Peyer's patch (tissue), 4 donors: ENCODE results near the gene TMEM121B. TPM values are rescaled to one million over a fixed set of nuclear protein-coding genes. Genes with fewer than 3 reads are reported as not detected.

Experiments
- DNase-seq, 3 donors: peaks; one replicate each; pipeline ENCODE4 v3.0.0-alpha.2; 2017 to 2019
- H3K27ac ChIP-seq, 4 donors: fragments of 200-600 bp; sonication (generic); one replicate each; pipeline ENCODE4 v1.5.1; 2016 to 2019
- H3K27me3 ChIP-seq, 2 donors: fragments of 200-600 bp; sonication (generic); one replicate each; pipeline ENCODE4 v1.5.1; 2019
- H3K36me3 ChIP-seq, 3 donors: fragments of 200-600 bp; sonication (generic); one replicate each; pipeline ENCODE4 v1.5.1; 2016 to 2019
- H3K4me1 ChIP-seq, 4 donors: fragments of 200-600 bp; sonication (generic); one replicate each; pipeline ENCODE4 v1.5.1; 2016 to 2019
- H3K4me3 ChIP-seq, 4 donors: fragments of 200-600 bp; sonication (generic); 1 replicate in 3 of 4; 2 replicates in 1 of 4; pipeline ENCODE4 v1.5.1; 2016 to 2019; ENCODE audit warnings: mild to moderate bottlenecking in 1 of 4
- H3K9me3 ChIP-seq, 4 donors: fragments of 200-600 bp; sonication (generic); one replicate each; pipeline ENCODE4 v1.5.1; 2016 to 2019; ENCODE audit warnings: mild to moderate bottlenecking in 1 of 4
- CTCF ChIP-seq, 6 experiments: fragments of 450-650 bp in 4 of 6; fragments of 200-600 bp in 2 of 6; sonication (generic) in 1 of 6; IDR thresholded peaks; one replicate each; pipeline ENCODE4 v1.5.1; 2017 to 2019; ENCODE audit warnings: antibody characterized with exemption in 6 of 6, mild to moderate bottlenecking in 3 of 6, moderate library complexity in 1 of 6
- POLR2A ChIP-seq, 2 donors: fragments of 450-650 bp; IDR thresholded peaks; one replicate each; pipeline ENCODE4 v1.5.1; 2017; ENCODE audit warnings: antibody characterized with exemption in 2 of 2, mild to moderate bottlenecking in 2 of 2, moderate library complexity in 2 of 2
- total RNA-seq, 4 donors: library from RNA; depleted of rRNA; stranded (reverse); fragments of >200 nt; gene quantifications; one replicate each; pipeline ENCODE4 v1.1.0, GENCODE V29; 2016

The TMEM121B gene
- total RNA-seq, 4 donors from 2014 or later = 0.18 to 0.76 (median 0.40) TPM; not detected in 1

DNA sequence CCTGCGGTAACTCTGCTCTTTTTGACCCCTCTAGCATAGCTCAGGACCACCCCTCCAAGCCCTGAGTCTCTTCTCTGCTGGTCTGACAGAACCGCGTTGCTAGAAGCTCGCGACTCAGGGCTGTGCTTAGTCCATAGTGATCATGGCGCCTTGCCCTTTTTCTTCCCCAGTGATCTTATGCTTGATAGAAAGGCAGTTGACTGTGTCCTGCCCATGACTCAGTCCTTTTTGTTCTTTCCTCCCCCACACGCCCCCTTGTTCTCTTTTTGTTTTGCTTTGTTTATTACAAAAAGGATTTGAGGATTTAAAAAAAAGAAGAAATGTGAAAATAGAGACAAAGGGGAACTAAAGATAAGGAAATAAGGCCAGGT is 18.9 kb downstream of the TMEM121B start:
- Histone ChIP-seq H3K27me3 (no peaks in the 10 kb centered on the region), H3K36me3 (peaks cover 0 to 95% (median 3%) of the 10 kb centered on the region in 3 donors), H3K9me3 (no peaks in the 10 kb centered on the region), H3K4me3 (no peak overlapping the region), H3K4me1 (peaks cover 0 to 6% (median 2%) of the 10 kb centered on the region in 4 donors), H3K27ac (no peak overlapping the region)
- DNase-seq = no peak
- no peak for TF ChIP-seq POLR2A (IDR thresholded peaks at IDR 0.05)
- no peak for TF ChIP-seq CTCF (IDR thresholded peaks at IDR 0.05)

- Histone ChIP-seq H3K4me3 (no peak overlapping the region), H3K27ac (no peak overlapping the region), H3K9me3 (no peaks in the 10 kb centered on the region), H3K36me3 (peaks cover 0 to 93% (median 3%) of the 10 kb centered on the region in 3 donors), H3K27me3 (no peaks in the 10 kb centered on the region), H3K4me1 (peaks cover 0 to 6% (median 2%) of the 10 kb centered on the region in 4 donors)
- TF ChIP-seq CTCF (IDR thresholded peaks at IDR 0.05) (no peak), POLR2A (IDR thresholded peaks at IDR 0.05) (no peak)
- DNase-seq = peak in 1 of 3 donors; percentile 16
Observed at GRCh38 chr22:17101475-17102296, 19.5 kb downstream of the TMEM121B start.

GRCh38 chr22:17100621-17101020 is 20.5 kb downstream of the TMEM121B start:
- peaks cover 0 to 6% (median 2%) of the 10 kb centered on the region in 4 donors for H3K4me1 ChIP-seq
- TF ChIP-seq POLR2A (IDR thresholded peaks at IDR 0.05) = no peak
- TF ChIP-seq CTCF (IDR thresholded peaks at IDR 0.05) = no peak
- peaks cover 0 to 82% (median 3%) of the 10 kb centered on the region in 3 donors for H3K36me3 ChIP-seq
- no peaks in the 10 kb centered on the region for H3K27me3 ChIP-seq
- H3K4me3 ChIP-seq = no peak overlapping the region
- DNase-seq = no peak
- H3K27ac ChIP-seq = no peak overlapping the region
- no peaks in the 10 kb centered on the region for H3K9me3 ChIP-seq

GRCh38 chr22:17098379-17098819 is 22.8 kb downstream of the TMEM121B start:
- H3K9me3 ChIP-seq = no peaks in the 10 kb centered on the region
- peaks cover 0 to 65% (median 3%) of the 10 kb centered on the region in 3 donors for H3K36me3 ChIP-seq
- H3K4me3 ChIP-seq = no peak overlapping the region
- peaks cover 0 to 6% (median 2%) of the 10 kb centered on the region in 4 donors for H3K4me1 ChIP-seq
- TF ChIP-seq CTCF (IDR thresholded peaks at IDR 0.05) (no peak), POLR2A (IDR thresholded peaks at IDR 0.05) (no peak)
- H3K27ac ChIP-seq = no peak overlapping the region
- peak in 1 of 3 donors; percentile 35 for DNase-seq
- H3K27me3 ChIP-seq = no peaks in the 10 kb centered on the region

- peaks cover 0 to 6% (median 2%) of the 10 kb centered on the region in 4 donors for H3K4me1 ChIP-seq
- H3K9me3 ChIP-seq = no peaks in the 10 kb centered on the region
- peak in 1 of 3 donors; percentile 21 for DNase-seq
- no peak overlapping the region for H3K4me3 ChIP-seq
- H3K27ac ChIP-seq = no peak overlapping the region
- no peaks in the 10 kb centered on the region for H3K27me3 ChIP-seq
- peaks cover 0 to 58% (median 3%) of the 10 kb centered on the region in 3 donors for H3K36me3 ChIP-seq
- TF ChIP-seq CTCF (IDR thresholded peaks at IDR 0.05) (no peak), POLR2A (IDR thresholded peaks at IDR 0.05) (no peak)
Observed at GRCh38 chr22:17097701-17098100, 23.5 kb downstream of the TMEM121B start.
